A673 (cell line): ENCODE results near the gene TPPP. TPM values are rescaled to one million over a fixed set of nuclear protein-coding genes. Genes with fewer than 3 reads are reported as not detected.

Experiments used
- BruUV-seq: library from RNA; stranded (reverse); fragments of 400-500 nt; replicated peaks from 2 replicates; lab custom pipeline; 2021; lab: Mats Ljungman, UMichigan
- CTCF ChIA-PET: fragments of 300-600 bp; sonication (Branson Sonifier 250); formaldehyde crosslinking; loops from one replicate; lab custom pipeline; 2022; ENCODE audit warnings: antibody characterized with exemption; lab: Charles Lee
- POLR2A ChIA-PET: fragments of 300-600 bp; sonication (Branson Sonifier 250); formaldehyde crosslinking; loops from one replicate; lab custom pipeline; 2022; ENCODE audit warnings: antibody characterized with exemption; ENCODE audit not compliant: low non-redundant PET; lab: Charles Lee
- DNase-seq: peaks from one replicate; pipeline ENCODE4 v3.0.0-alpha.2; 2015; ENCODE audit warnings: low spot score
- H3K27ac ChIP-seq: fragments of 200-600 bp; sonication (generic); 2 replicates; pipeline ENCODE4 v1.5.1; 2016; ENCODE audit warnings: mixed run types, low read depth, mild to moderate bottlenecking, mixed read lengths, antibody characterized with exemption, low read length; ENCODE audit not compliant: poor library complexity, severe bottlenecking
- H3K27me3 ChIP-seq: fragments of 200-600 bp; sonication (generic); replicated peaks from 2 replicates; pipeline ENCODE4 v1.6.1; 2017; ENCODE audit warnings: mixed run types, low read depth, mild to moderate bottlenecking, mixed read lengths, antibody characterized with exemption, low read length; ENCODE audit not compliant: insufficient read depth, poor library complexity
- H3K36me3 ChIP-seq: fragments of 200-600 bp; sonication (generic); 2 replicates; pipeline ENCODE4 v1.6.1; 2016; ENCODE audit warnings: mixed run types, mild to moderate bottlenecking, mixed read lengths, antibody characterized with exemption, low read length; ENCODE audit not compliant: insufficient read depth, poor library complexity, severe bottlenecking
- H3K4me1 ChIP-seq: fragments of 200-600 bp; sonication (generic); 2 replicates; pipeline ENCODE4 v1.6.1; 2017; ENCODE audit warnings: mixed run types, mild to moderate bottlenecking, mixed read lengths, antibody characterized with exemption, low read length; ENCODE audit not compliant: insufficient read depth, poor library complexity, severe bottlenecking
- H3K4me3 ChIP-seq: fragments of 200-600 bp; sonication (generic); 2 replicates; pipeline ENCODE4 v1.5.1; 2016; ENCODE audit warnings: low read depth, mixed run types, mild to moderate bottlenecking, mixed read lengths, low read length; ENCODE audit not compliant: poor library complexity, severe bottlenecking
- H3K9me3 ChIP-seq: fragments of 200-600 bp; sonication (generic); 2 replicates; pipeline ENCODE4 v1.6.1; 2016; ENCODE audit warnings: mixed run types, low read depth, mild to moderate bottlenecking, mixed read lengths, antibody characterized with exemption, low read length; ENCODE audit not compliant: poor library complexity, severe bottlenecking
- CTCF ChIP-seq: fragments of 300-800, 200-600 bp; sonication (generic); conservative IDR thresholded peaks from 2 replicates; pipeline ENCODE4 v1.5.1; 2017; ENCODE audit warnings: low read depth, mild to moderate bottlenecking, antibody characterized with exemption, low read length, moderate library complexity, mixed read lengths
- EZH2 ChIP-seq: fragments of 200-600 bp; sonication (generic); IDR thresholded peaks from 2 replicates; pipeline ENCODE4 v1.6.1; 2017; ENCODE audit warnings: borderline replicate concordance, low read depth, mild to moderate bottlenecking, mixed read lengths, antibody characterized with exemption, low read length; ENCODE audit not compliant: poor library complexity, severe bottlenecking
- intact Hi-C: fragments of 100-400 bp; cut with micrococcal nuclease; formaldehyde crosslinking; loops from one replicate; pipeline ENCODE4 v1.10.0; 2022; ENCODE audit not compliant: unreplicated experiment
- total RNA-seq: library from RNA; stranded (reverse); gene quantifications from 2 replicates; pipeline ENCODE4 v1.2.3, GENCODE V29; 2021

Gene TPPP
- total RNA-seq, 1 experiment from 2014 or later = 0.19 TPM

DNA sequence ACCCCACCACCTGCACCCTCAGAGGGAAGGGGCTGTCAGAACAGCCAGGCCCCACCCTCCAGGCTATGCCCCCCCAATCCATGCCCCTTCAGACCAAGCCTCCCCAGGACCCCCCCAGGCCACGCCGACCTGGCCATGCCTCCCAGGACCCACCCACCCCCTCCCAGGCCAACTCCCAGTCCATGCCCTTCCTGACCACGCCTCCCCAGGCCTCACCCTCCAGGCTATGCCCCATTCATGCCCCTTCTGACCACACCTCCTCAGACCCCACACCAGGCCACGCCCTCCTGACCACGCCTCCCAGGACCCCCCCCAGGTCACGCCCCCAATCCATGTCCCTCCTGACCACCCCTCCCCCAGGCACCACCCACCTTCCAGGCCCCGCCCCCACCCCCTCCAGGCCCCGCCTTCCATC lies 27.6 kb downstream of the TPPP start:
- CTCF ChIA-PET = no interaction called here
- H3K27me3 ChIP-seq = no peaks in the 10 kb centered on the region
- no peaks in the 10 kb centered on the region for H3K4me1 ChIP-seq
- H3K9me3 ChIP-seq = no peaks in the 10 kb centered on the region
- intact Hi-C loops = no loop called here
- POLR2A ChIA-PET = no interaction called here
- no peak for TF ChIP-seq EZH2
- TF ChIP-seq CTCF = no peak
- H3K27ac ChIP-seq = no peak overlapping the region
- peaks cover 11% of the 10 kb centered on the region for H3K36me3 ChIP-seq
- no peak overlapping the region for H3K4me3 ChIP-seq
- no peak for DNase-seq
- BruUV-seq = no TSS peak

DNA sequence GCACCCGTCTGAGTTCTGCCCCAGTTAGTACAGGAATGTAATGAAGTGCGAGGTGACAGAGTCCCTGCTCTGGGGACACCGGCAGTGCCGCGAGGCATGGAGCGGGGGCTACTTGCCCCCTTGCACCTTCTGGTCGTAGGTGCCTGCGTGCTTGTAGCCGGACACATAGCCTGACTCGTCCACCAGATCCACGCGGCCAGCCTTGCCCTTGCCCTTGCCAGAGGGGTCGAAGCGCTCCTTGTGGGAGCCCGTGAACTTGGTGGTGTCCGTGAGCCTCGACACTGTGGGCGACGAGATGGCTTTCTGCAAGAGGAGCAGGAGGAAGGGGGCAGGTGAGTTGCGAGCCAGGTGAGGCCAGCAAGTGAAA lies 28.2 kb downstream of the TPPP start:
- no TSS peak for BruUV-seq
- H3K4me3 ChIP-seq = no peak overlapping the region
- H3K4me1 ChIP-seq = no peaks in the 10 kb centered on the region
- TF ChIP-seq CTCF (no peak), EZH2 (no peak)
- H3K9me3 ChIP-seq = no peaks in the 10 kb centered on the region
- ChIA-PET POLR2A (no interaction called here), CTCF (no interaction called here)
- no peak overlapping the region for H3K27ac ChIP-seq
- peaks cover 14% of the 10 kb centered on the region for H3K36me3 ChIP-seq
- DNase-seq = no peak
- intact Hi-C loops = no loop called here
- H3K27me3 ChIP-seq = no peaks in the 10 kb centered on the region

DNA sequence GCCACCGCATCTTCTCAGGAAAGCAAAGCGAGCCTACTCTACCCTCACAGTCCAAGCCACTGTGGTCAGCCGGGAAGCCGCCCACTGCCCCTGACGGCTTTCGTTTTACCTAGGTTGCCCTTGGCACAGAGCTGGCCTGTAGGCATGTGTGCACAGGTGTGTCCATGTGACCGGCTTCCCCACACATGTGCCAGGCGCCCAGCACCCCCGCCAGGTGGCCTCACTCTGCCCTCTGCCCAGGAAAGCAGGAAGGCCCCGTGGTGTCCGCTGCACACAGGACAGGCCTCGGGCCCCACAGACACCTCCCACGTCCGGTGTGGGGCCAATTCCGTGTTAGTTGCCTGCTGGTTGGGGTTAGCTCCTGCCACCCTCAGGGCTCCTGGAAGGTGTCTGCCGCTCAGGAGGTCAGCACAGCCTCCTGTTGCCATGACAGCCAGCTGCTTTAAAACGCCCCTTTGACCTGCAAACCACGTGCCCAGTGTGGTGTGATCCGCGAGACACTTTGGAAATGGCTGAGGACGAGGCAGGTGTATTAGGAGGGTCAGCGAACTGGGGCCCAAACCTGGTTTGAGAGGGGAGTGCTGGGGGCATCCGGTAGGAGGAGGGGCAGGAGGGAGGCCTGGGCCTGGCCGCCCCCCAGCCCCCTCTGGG lies 28.7 kb downstream of the TPPP start:
- no peak overlapping the region for H3K4me3 ChIP-seq
- H3K36me3 ChIP-seq = peaks cover 18% of the 10 kb centered on the region
- no peaks in the 10 kb centered on the region for H3K9me3 ChIP-seq
- intact Hi-C loops = no loop called here
- CTCF ChIA-PET = no interaction called here
- no peak for DNase-seq
- POLR2A ChIA-PET = no interaction called here
- TF ChIP-seq EZH2 (no peak), CTCF (no peak)
- no peaks in the 10 kb centered on the region for H3K27me3 ChIP-seq
- no TSS peak for BruUV-seq
- H3K27ac ChIP-seq = no peak overlapping the region
- H3K4me1 ChIP-seq = no peaks in the 10 kb centered on the region
